Measurements from ENCODE around the gene CDH26. TPM values are rescaled to one million over a fixed set of nuclear protein-coding genes. Genes with fewer than 3 reads are reported as not detected.

CDH26 gene
- polyA plus RNA-seq, 3 donors, result 1.3 to 3.0 (median 2.0) TPM

GRCh38 chr20:59931511-59932312 is 26.5 kb upstream of the CDH26 start:
- H3K9me3 ChIP-seq (replicated peaks in 1 of 2; ENCODE audit: control insufficient read depth in 1 of 2, insufficient read depth in 1 of 2, low read length in 2 of 2), result no peaks in the 10 kb centered on the region
- 100% methylated on average over 2 of the region's 9 CpGs for WGBS (ENCODE audit: insufficient coverage)
- no peak for TF ChIP-seq CTCF (IDR thresholded peaks at IDR 0.05)
- H3K36me3 ChIP-seq (replicated peaks in 1 of 2; ENCODE audit: control insufficient read depth in 1 of 2, insufficient read depth in 2 of 2, low read length in 2 of 2), result peaks cover 0 to 12% of the 10 kb centered on the region in 2 donors
- H3K27ac Mint-ChIP-seq, result no peak overlapping the region
- H3K4me2 ChIP-seq (replicated peaks; ENCODE audit: extremely low read depth, low read length, poor library complexity, severe bottlenecking), result no peak overlapping the region
- DNase-seq, result no peak
- H3K9ac ChIP-seq (ENCODE audit: insufficient read depth, low read length, poor library complexity, severe bottlenecking), result no peak overlapping the region
- peaks cover 21% of the 10 kb centered on the region for H3K79me2 ChIP-seq (ENCODE audit: insufficient read depth, low read length)
- peaks cover 8 to 13% of the 10 kb centered on the region in 2 donors for H3K36me3 Mint-ChIP-seq
- H3K4me1 ChIP-seq (ENCODE audit: control insufficient read depth in 1 of 2, insufficient read depth in 2 of 2, low read length in 2 of 2), result peaks cover 17 to 27% of the 10 kb centered on the region in 2 donors
- no peak overlapping the region for H3K4me3 ChIP-seq (replicated peaks in 1 of 3; ENCODE audit: low read depth in 2 of 3, low read length in 3 of 3)
- no peak overlapping the region for H2AFZ ChIP-seq (ENCODE audit: insufficient read depth, low read depth, low read length, poor library complexity, severe bottlenecking)
- H3K4me3 Mint-ChIP-seq, result no peak overlapping the region
- no peak overlapping the region for H3K27ac ChIP-seq (ENCODE audit: low read depth in 1 of 2, low read length in 2 of 2)
- peaks cover 18% of the 10 kb centered on the region for H3K4me1 Mint-ChIP-seq
- peaks cover 0 to 4% (median 0%) of the 10 kb centered on the region in 7 donors for H3K9me3 Mint-ChIP-seq
- peaks cover 0 to 11% (median 5%) of the 10 kb centered on the region in 3 donors for H3K27me3 Mint-ChIP-seq (ENCODE audit: low read depth in 3 of 3)
- intact Hi-C loops (cut with micrococcal nuclease), result no loop called here
- peaks cover 0 to 2% of the 10 kb centered on the region in 2 donors for H3K27me3 ChIP-seq (ENCODE audit: control insufficient read depth in 2 of 2, insufficient read depth in 2 of 2, low read length in 2 of 2)
- H4K20me1 ChIP-seq (ENCODE audit: insufficient read depth, low read length), result peaks cover 17% of the 10 kb centered on the region

DNA sequence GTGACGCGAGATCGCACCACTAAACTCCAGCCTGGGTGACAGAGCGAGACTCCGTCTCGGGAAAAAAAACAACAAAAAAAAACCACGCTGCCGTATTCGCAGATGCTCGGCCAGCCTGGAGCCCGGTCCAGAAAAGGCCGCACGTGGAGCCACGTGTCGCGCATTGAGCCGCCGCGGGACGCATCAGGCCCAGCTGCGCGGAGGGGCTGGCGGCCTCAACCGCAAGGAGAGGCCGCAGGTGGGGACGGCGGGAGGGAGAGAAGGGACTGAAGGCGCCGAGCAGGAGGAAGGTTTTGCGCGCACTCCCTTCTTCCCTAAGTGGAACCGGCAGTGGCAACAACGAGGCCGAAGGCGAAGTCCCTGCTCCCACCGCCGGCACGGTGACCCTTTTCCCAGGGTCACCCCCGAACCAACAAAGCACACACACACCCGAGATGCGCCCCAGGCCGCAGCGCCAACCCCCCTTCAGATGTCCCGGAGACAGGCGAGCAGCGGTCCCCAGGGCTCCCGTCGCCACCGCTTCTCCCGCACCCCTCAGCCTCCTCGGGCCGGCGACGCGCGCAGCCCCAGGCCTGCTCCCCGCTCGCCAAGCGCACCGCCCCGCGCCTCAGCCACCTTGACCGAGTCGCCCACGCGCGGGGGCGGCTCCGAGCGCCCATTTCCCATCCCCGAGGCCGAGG is 25.5 kb upstream of the CDH26 start:
- no peak overlapping the region for H3K27ac Mint-ChIP-seq
- H4K20me1 ChIP-seq (ENCODE audit: insufficient read depth, low read length), result peaks cover 26% of the 10 kb centered on the region
- H3K36me3 Mint-ChIP-seq, result peaks cover 8 to 13% of the 10 kb centered on the region in 2 donors
- no peak overlapping the region for H3K9ac ChIP-seq (ENCODE audit: insufficient read depth, low read length, poor library complexity, severe bottlenecking)
- 83% methylated on average over 66 of the region's 72 CpGs for WGBS (ENCODE audit: insufficient coverage)
- H3K27me3 Mint-ChIP-seq (ENCODE audit: low read depth in 3 of 3), result peaks cover 0 to 9% (median 5%) of the 10 kb centered on the region in 3 donors
- H3K4me1 Mint-ChIP-seq, result peaks cover 28% of the 10 kb centered on the region
- peaks cover 31% of the 10 kb centered on the region for H3K79me2 ChIP-seq (ENCODE audit: insufficient read depth, low read length)
- TF ChIP-seq CTCF (IDR thresholded peaks at IDR 0.05), result no peak
- H3K9me3 Mint-ChIP-seq, result peaks cover 0 to 4% (median 0%) of the 10 kb centered on the region in 7 donors
- peak overlapping the region; percentile 59 to 64 for H3K4me3 Mint-ChIP-seq
- no peak overlapping the region for H2AFZ ChIP-seq (ENCODE audit: insufficient read depth, low read depth, low read length, poor library complexity, severe bottlenecking)
- peak overlapping the region; percentile 83 for H3K4me2 ChIP-seq (replicated peaks; ENCODE audit: extremely low read depth, low read length, poor library complexity, severe bottlenecking)
- H3K27ac ChIP-seq (ENCODE audit: low read depth in 1 of 2, low read length in 2 of 2), result no peak overlapping the region
- intact Hi-C loops (cut with micrococcal nuclease), result no loop called here
- no peaks in the 10 kb centered on the region for H3K9me3 ChIP-seq (replicated peaks in 1 of 2; ENCODE audit: control insufficient read depth in 1 of 2, insufficient read depth in 1 of 2, low read length in 2 of 2)
- no peak overlapping the region for H3K4me3 ChIP-seq (replicated peaks in 1 of 3; ENCODE audit: low read depth in 2 of 3, low read length in 3 of 3)
- no peaks in the 10 kb centered on the region for H3K27me3 ChIP-seq (ENCODE audit: control insufficient read depth in 2 of 2, insufficient read depth in 2 of 2, low read length in 2 of 2)
- DNase-seq, result no peak
- peaks cover 0 to 12% of the 10 kb centered on the region in 2 donors for H3K36me3 ChIP-seq (replicated peaks in 1 of 2; ENCODE audit: control insufficient read depth in 1 of 2, insufficient read depth in 2 of 2, low read length in 2 of 2)
- H3K4me1 ChIP-seq (ENCODE audit: control insufficient read depth in 1 of 2, insufficient read depth in 2 of 2, low read length in 2 of 2), result peaks cover 28 to 38% of the 10 kb centered on the region in 2 donors
